Upper lobe of left lung (tissue), 6 donors: ENCODE measurements around the gene LMBR1. TPM values are rescaled to one million over a fixed set of nuclear protein-coding genes. Genes with fewer than 3 reads are reported as not detected.
"Not testable (repeated sequence)": the region's sequence is repeated elsewhere in the genome, so short reads cannot be mapped to it uniquely, and the experiment has no call there.

Source experiments
- ATAC-seq, 2 donors: fragments of 200-7000 bp; cut with Tn5 transposase; one replicate each; pipeline ENCODE4 v1.9.1; 2022; ENCODE audit warnings: mild to moderate bottlenecking in 2 of 2, moderate library complexity in 2 of 2; ENCODE audit not compliant: low FRiP score in 2 of 2
- DNase-seq, 2 donors: peaks; one replicate each; pipeline ENCODE4 v3.0.0-alpha.2; 2019 to 2020
- H3K27ac ChIP-seq, 4 donors: fragments of 200-600 bp; sonication (generic); one replicate each; pipeline ENCODE4 v1.5.1; 2016 to 2019
- H3K27me3 ChIP-seq, 4 donors: fragments of 200-600 bp; sonication (generic); one replicate each; pipeline ENCODE4 v1.5.1; 2017 to 2019
- H3K36me3 ChIP-seq, 4 donors: fragments of 200-600 bp; sonication (generic); one replicate each; pipeline ENCODE4 v1.5.1; 2016 to 2019
- H3K4me1 ChIP-seq, 4 donors: fragments of 200-600 bp; sonication (generic); one replicate each; pipeline ENCODE4 v1.5.1; 2018 to 2019
- H3K4me3 ChIP-seq, 4 donors: fragments of 200-600 bp; sonication (generic); one replicate each; pipeline ENCODE4 v1.5.1; 2017 to 2019; ENCODE audit warnings: mild to moderate bottlenecking in 2 of 4, moderate library complexity in 1 of 4
- H3K9me3 ChIP-seq, 4 donors: fragments of 200-600 bp; sonication (generic); one replicate each; pipeline ENCODE4 v1.5.1; 2018 to 2019
- CTCF ChIP-seq, 6 experiments: fragments of 450-650 bp in 4 of 6; fragments of 200-600 bp in 2 of 6; sonication (generic) in 2 of 6; IDR thresholded peaks; one replicate each; pipeline ENCODE4 v1.5.1; 2016 to 2019; ENCODE audit warnings: antibody characterized with exemption in 6 of 6
- EP300 ChIP-seq, 4 donors: sonication (generic); formaldehyde crosslinking; IDR thresholded peaks; one replicate each; pipeline ENCODE4 v1.5.1; 2017; ENCODE audit warnings: antibody characterized with exemption in 4 of 4, control low read depth in 2 of 4
- POLR2A ChIP-seq, 4 donors: fragments of 450-650 bp; IDR thresholded peaks; one replicate each; pipeline ENCODE4 v1.5.1; 2016 to 2017; ENCODE audit warnings: antibody characterized with exemption in 4 of 4, mild to moderate bottlenecking in 2 of 4
- POLR2AphosphoS5 ChIP-seq, 2 donors: sonication (generic); formaldehyde crosslinking; IDR thresholded peaks; one replicate each; pipeline ENCODE4 v1.5.1; 2017; ENCODE audit warnings: antibody characterized with exemption in 2 of 2
- WGBS, 2 donors: methylation state at CpG; one replicate each; pipeline ENCODE4 v1.1.5; 2017 to 2018; 5-methylcytosine and 5-hydroxymethylcytosine counted together
- total RNA-seq, 6 donors: library from RNA; depleted of rRNA in 4 of 6; stranded (reverse); fragments of >200 nt in 4 of 6; gene quantifications; one replicate each; pipeline versions ENCODE4 v1.1.0 to v1.2.1, GENCODE V29; 2016 to 2021
- donor health status: DM: no; HTN: no; CAD: no; lungs with moderate emphysema.
- donor health status: DM: no; HTN: yes; CAD: no; lungs with severe emphysema.

Gene LMBR1
- 100 to 1,000 TPM in 2 of 6 donors, 10 to 100 TPM in 4; 58.6 to 159 (median 81.0) TPM for total RNA-seq

GRCh38 chr7:156892821-156893706 is at the start of gene LMBR1:
TSS of gene LMBR1 (minus strand) at chr7:156893183. CDS start at chr7:156892993, 190 bp downstream.
- H3K27ac ChIP-seq, result peak within 1 kb of the TSS; percentile 93 to 97 (median 94)
- no peak for TF ChIP-seq EP300 (IDR thresholded peaks at IDR 0.05)
- peak; percentile 49 to 97 (median 92) for TF ChIP-seq CTCF (IDR thresholded peaks at IDR 0.05)
- TF ChIP-seq POLR2A (IDR thresholded peaks at IDR 0.05), result peak in 3 of 4 donors; percentile 62 to 93 (median 82)
- TF ChIP-seq POLR2AphosphoS5 (IDR thresholded peaks at IDR 0.05), result peak in 1 of 2 donors; percentile 89
- peak within 1 kb of the TSS; percentile 68 to 91 (median 90) for H3K4me3 ChIP-seq
- DNase-seq (peak; percentile 96 to 100), ATAC-seq (peak; percentile 98)
- no peaks in the 10 kb centered on the region for H3K27me3 ChIP-seq
- H3K4me1 ChIP-seq, result peaks cover 14 to 36% (median 30%) of the 10 kb centered on the region in 4 donors
- WGBS, 2 donors, result 0 to 2% methylated on average over 8 to 19 of the region's 97 CpGs
- no peaks in the 10 kb centered on the region for H3K36me3 ChIP-seq
- H3K9me3 ChIP-seq, result no peaks in the 10 kb centered on the region

GRCh38 chr7:156942708-156943090 is 49.7 kb upstream of the LMBR1 start:
- 50 to 64% methylated on average over 2 to 18 of the region's 24 CpGs for WGBS, 2 donors
- H3K4me1 ChIP-seq, result no peaks in the 10 kb centered on the region
- no peaks in the 10 kb centered on the region for H3K9me3 ChIP-seq
- H3K27me3 ChIP-seq, result peaks cover 0 to 6% (median 2%) of the 10 kb centered on the region in 4 donors
- TF ChIP-seq POLR2AphosphoS5 (IDR thresholded peaks at IDR 0.05) (no peak), EP300 (IDR thresholded peaks at IDR 0.05) (no peak), POLR2A (IDR thresholded peaks at IDR 0.05) (no peak), CTCF (IDR thresholded peaks at IDR 0.05) (no peak)
- DNase-seq (peak in 1 of 2 donors; percentile 76), ATAC-seq (peak in 1 of 2 donors; percentile 20)
- no peak overlapping the region for H3K27ac ChIP-seq
- no peak overlapping the region for H3K4me3 ChIP-seq
- H3K36me3 ChIP-seq, result no peaks in the 10 kb centered on the region

- Histone ChIP-seq H3K4me1 (no peaks in the 10 kb centered on the region), H3K27ac (no peak overlapping the region), H3K4me3 (no peak overlapping the region), H3K27me3 (peaks cover 0 to 6% (median 2%) of the 10 kb centered on the region in 4 donors), H3K9me3 (no peaks in the 10 kb centered on the region), H3K36me3 (no peaks in the 10 kb centered on the region)
- ATAC-seq, result no peak
- TF ChIP-seq POLR2AphosphoS5 (IDR thresholded peaks at IDR 0.05) (no peak), POLR2A (IDR thresholded peaks at IDR 0.05) (no peak), CTCF (IDR thresholded peaks at IDR 0.05) (no peak), EP300 (IDR thresholded peaks at IDR 0.05) (no peak)
- whole genome bisulfite sequencing, 2 donors, result 91 to 97% methylated on average over 75 to 92 of the region's 92 CpGs
- DNase-seq, result peak in 1 of 2 donors; percentile 54
These were observed 48.6 kb upstream of the LMBR1 start for GRCh38 chr7:156941393-156942182.

GRCh38 chr7:156940421-156941122 is 47.6 kb upstream of the LMBR1 start:
- H3K4me1 ChIP-seq, result no peaks in the 10 kb centered on the region
- peak in 1 of 2 donors; percentile 51 for DNase-seq
- peaks cover 0 to 6% (median 2%) of the 10 kb centered on the region in 4 donors for H3K27me3 ChIP-seq
- TF ChIP-seq POLR2AphosphoS5 (IDR thresholded peaks at IDR 0.05), result no peak
- no peak for TF ChIP-seq POLR2A (IDR thresholded peaks at IDR 0.05)
- no peak for TF ChIP-seq CTCF (IDR thresholded peaks at IDR 0.05)
- no peak for TF ChIP-seq EP300 (IDR thresholded peaks at IDR 0.05)
- no peak overlapping the region for H3K4me3 ChIP-seq
- no peaks in the 10 kb centered on the region for H3K36me3 ChIP-seq
- ATAC-seq, result no peak
- 92 to 95% methylated on average over 47 to 57 of the region's 57 CpGs for WGBS, 2 donors
- no peaks in the 10 kb centered on the region for H3K9me3 ChIP-seq
- H3K27ac ChIP-seq, result no peak overlapping the region

GRCh38 chr7:156936766-156937165 is 43.8 kb upstream of the LMBR1 start:
- WGBS, 2 donors, result 92 to 96% methylated on average over 3 of the region's 3 CpGs
- not testable (repeated sequence) for H3K27ac ChIP-seq

More at GRCh38 chr7:156936766-156937165, 43.8 kb upstream of the LMBR1 start:
- H3K36me3 ChIP-seq, H3K4me3 ChIP-seq, H3K27me3 ChIP-seq, DNase-seq, H3K4me1 ChIP-seq, H3K9me3 ChIP-seq, ATAC-seq: not testable (repeated sequence)
